Heart left ventricle (tissue), 13 donors: ENCODE measurements around the gene TTC23.

Source experiments
- POLR2A ChIP-seq, 2 donors: fragments of 450-650 bp; IDR thresholded peaks; one replicate each; pipeline ENCODE4 v1.6.1; 2017; ENCODE audit warnings: antibody characterized with exemption in 2 of 2, mild to moderate bottlenecking in 2 of 2, moderate library complexity in 2 of 2
- TF ChIP-seq, protein P1 (sequence below), 12 donors: fragments of 200-600 bp; sonication (generic) in 4 of 12; IDR thresholded peaks; one replicate each; pipeline versions ENCODE4 v1.5.0 to v1.8.0; 2018 to 2022; ENCODE audit warnings: antibody characterized with exemption in 12 of 12, mild to moderate bottlenecking in 5 of 12
- donor health status: ischemic (EF 13 %, LVEDD 7.1; RV severe dilation, severe dysfunction).
- donor health status: DM: no; HTN: yes; CAD: no.
- donor health status: DM: no; HTN: no; CAD: no.
- donor health status: ischemic (EF 25% LVEDD 6.9; RV normal size, moderate dysfunction).
- donor health status: ischemic (EF 25% LVEDD 5.7; RV mildly dilated, moderate dysfunction).
- donor health status: ischemic (EF 35%, LVEDD 5.7; RV mildly dilated, moderate dysfunction).
- donor health status: nonischemic (EF 11% LVEDD 7.7; RV severe dilation, severe dysfunction).
- donor health status: DM: yes; HTN: yes; CAD: no.
- donor health status: PGD.
- donor health status: ischemic (EF 29% LVEDD 5.4; RV normal size, mild dysfunction).
- donor health status: nonischemic (EF 23%, LVEDD 6.1; RV moderate dilation, normal function).

DNA sequence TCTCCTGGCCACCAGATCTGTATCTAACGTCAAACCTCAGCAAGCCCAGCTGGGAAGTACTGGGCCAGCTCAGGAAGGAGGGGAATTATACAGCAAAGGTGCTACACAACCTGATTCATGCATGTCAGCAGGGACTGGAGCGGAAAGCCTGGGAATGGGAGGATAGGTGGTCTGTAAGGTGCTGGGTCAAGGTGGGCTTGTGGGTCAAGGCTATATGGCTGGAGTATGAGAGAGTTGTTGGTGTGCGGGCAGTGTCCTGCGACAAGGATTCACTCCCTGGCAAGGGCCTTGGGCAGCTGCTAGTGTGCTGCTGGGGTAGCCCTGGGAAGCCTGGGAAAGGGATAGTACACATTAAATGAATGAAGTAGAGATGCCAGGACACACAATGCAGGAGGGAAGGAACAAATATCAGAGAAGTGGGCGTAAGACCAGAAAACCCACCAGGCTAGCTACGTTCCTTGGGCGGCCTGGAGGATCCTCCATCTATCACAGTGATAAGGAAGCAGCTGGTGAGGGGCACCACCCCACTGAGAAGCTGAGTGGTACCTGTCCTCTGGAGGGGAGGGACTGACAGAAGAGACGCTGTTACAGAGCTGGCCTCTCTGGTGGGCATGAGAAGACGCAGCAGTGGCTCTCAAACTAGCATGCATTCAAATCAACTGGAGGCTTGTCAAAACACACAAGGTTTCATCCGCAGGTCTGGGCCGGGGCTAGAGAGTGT is 153.0 kb downstream of the TTC23 start:
- TF ChIP-seq, protein P1, sequence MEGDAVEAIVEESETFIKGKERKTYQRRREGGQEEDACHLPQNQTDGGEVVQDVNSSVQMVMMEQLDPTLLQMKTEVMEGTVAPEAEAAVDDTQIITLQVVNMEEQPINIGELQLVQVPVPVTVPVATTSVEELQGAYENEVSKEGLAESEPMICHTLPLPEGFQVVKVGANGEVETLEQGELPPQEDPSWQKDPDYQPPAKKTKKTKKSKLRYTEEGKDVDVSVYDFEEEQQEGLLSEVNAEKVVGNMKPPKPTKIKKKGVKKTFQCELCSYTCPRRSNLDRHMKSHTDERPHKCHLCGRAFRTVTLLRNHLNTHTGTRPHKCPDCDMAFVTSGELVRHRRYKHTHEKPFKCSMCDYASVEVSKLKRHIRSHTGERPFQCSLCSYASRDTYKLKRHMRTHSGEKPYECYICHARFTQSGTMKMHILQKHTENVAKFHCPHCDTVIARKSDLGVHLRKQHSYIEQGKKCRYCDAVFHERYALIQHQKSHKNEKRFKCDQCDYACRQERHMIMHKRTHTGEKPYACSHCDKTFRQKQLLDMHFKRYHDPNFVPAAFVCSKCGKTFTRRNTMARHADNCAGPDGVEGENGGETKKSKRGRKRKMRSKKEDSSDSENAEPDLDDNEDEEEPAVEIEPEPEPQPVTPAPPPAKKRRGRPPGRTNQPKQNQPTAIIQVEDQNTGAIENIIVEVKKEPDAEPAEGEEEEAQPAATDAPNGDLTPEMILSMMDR (IDR thresholded peaks at IDR 0.05): no peak
- TF ChIP-seq POLR2A (IDR thresholded peaks at IDR 0.05): no peak
